H1 (cell line): Measurements from ENCODE around the gene INTU. TPM values are rescaled to one million over a fixed set of nuclear protein-coding genes. Genes with fewer than 3 reads are reported as not detected.

ENCODE experiments used
- BCL11A ChIP-seq, 2 experiments: IDR thresholded peaks; one replicate each; pipeline ENCODE4 v1.6.1; 2011; ENCODE audit warnings: low read depth in 2 of 2, low read length in 2 of 2, mild to moderate bottlenecking in 2 of 2
- EGR1 ChIP-seq: IDR thresholded peaks from 2 replicates; pipeline ENCODE4 v1.6.1; 2011; ENCODE audit warnings: low read depth, low read length, borderline replicate concordance
- EP300 ChIP-seq, 2 experiments: IDR thresholded peaks; 1 replicate in 1 of 2; 2 replicates in 1 of 2; pipeline ENCODE4 v1.6.1; 2011 to 2012; ENCODE audit warnings: low read depth in 2 of 2, low read length in 2 of 2, mild to moderate bottlenecking in 2 of 2, borderline replicate concordance in 1 of 2, inconsistent platforms in 1 of 2, moderate library complexity in 1 of 2
- HDAC2 ChIP-seq, 2 experiments: fragments of 300-600 bp in 1 of 2; sonication (generic) in 1 of 2; IDR thresholded peaks; 2 replicates each; pipeline ENCODE4 v1.6.1; 2011 to 2012; ENCODE audit warnings: low read depth in 2 of 2, low read length in 2 of 2, mild to moderate bottlenecking in 2 of 2, moderate library complexity in 2 of 2, borderline replicate concordance in 1 of 2, inconsistent platforms in 1 of 2
- JUN ChIP-seq: IDR thresholded peaks from 2 replicates; pipeline ENCODE4 v1.6.1; 2011; ENCODE audit warnings: low read depth, mild to moderate bottlenecking, improper control_type of control experiment, low read length
- KDM4A ChIP-seq: IDR thresholded peaks from one replicate; pipeline ENCODE4 v1.7.1; 2012; ENCODE audit warnings: low read depth, mild to moderate bottlenecking, moderate library complexity, low read length, inconsistent platforms; ENCODE audit not compliant: severe bottlenecking
- NANOG ChIP-seq: IDR thresholded peaks from 2 replicates; pipeline ENCODE4 v1.6.1; 2011; ENCODE audit warnings: low read length, low read depth, mild to moderate bottlenecking, inconsistent platforms; ENCODE audit not compliant: insufficient read depth, poor library complexity, severe bottlenecking
- POLR2A ChIP-seq, 2 experiments: IDR thresholded peaks; 1 replicate in 1 of 2; 2 replicates in 1 of 2; pipeline ENCODE4 v1.6.1; 2011; ENCODE audit warnings: low read depth in 2 of 2, low read length in 2 of 2, mild to moderate bottlenecking in 2 of 2; ENCODE audit errors: control extremely low read depth in 1 of 2
- RXRA ChIP-seq: IDR thresholded peaks from 2 replicates; pipeline ENCODE4 v1.6.1; 2011; ENCODE audit warnings: low read depth, mild to moderate bottlenecking, low read length, moderate library complexity; ENCODE audit not compliant: insufficient read depth
- SAP30 ChIP-seq: fragments of 300-600 bp; sonication (generic); IDR thresholded peaks from 2 replicates; pipeline ENCODE4 v1.7.1; 2012; ENCODE audit warnings: low read length, moderate library complexity, mild to moderate bottlenecking, inconsistent platforms; ENCODE audit not compliant: insufficient read depth, insufficient replicate concordance
- SP1 ChIP-seq: IDR thresholded peaks from 2 replicates; pipeline ENCODE4 v1.6.1; 2011; ENCODE audit warnings: low read depth, low read length
- SP2 ChIP-seq: IDR thresholded peaks from 2 replicates; pipeline ENCODE4 v1.6.1; 2012; ENCODE audit warnings: mild to moderate bottlenecking, low read length, inconsistent platforms
- TBP ChIP-seq: IDR thresholded peaks from 2 replicates; pipeline ENCODE4 v1.6.1; 2011; ENCODE audit warnings: low read depth, low read length, improper control_type of control experiment
- TEAD4 ChIP-seq: IDR thresholded peaks from 2 replicates; pipeline ENCODE4 v1.6.1; 2012; ENCODE audit warnings: low read depth, low read length, inconsistent platforms, mixed read lengths
- polyA plus RNA-seq, 7 experiments: library from polyadenylated mRNA; depleted of rRNA in 3 of 7; stranded (reverse) in 5 of 7; unstranded in 2 of 7; fragments of >200 nt in 5 of 7; fragments of 200-250 nt in 2 of 7; gene quantifications; 1 replicate in 5 of 7; 2 replicates in 1 of 7; 4 replicates in 1 of 7; pipeline versions ENCODE4 v1.2.1 to v1.2.3, GENCODE V29; 2011 to 2013; ENCODE audit warnings: missing spikeins in 2 of 7, mixed read lengths in 2 of 7
- total RNA-seq: library from RNA; stranded (reverse); fragmentation: NEBNext Ultra II Directional; extraction: Animal tissue kit (Norgen Biotek cat#: 25700); gene quantifications from 2 replicates; pipeline ENCODE4 v1.2.1, GENCODE V29; 2021
- TF ChIP-seq, protein P1 (sequence below), 3 experiments: IDR thresholded peaks; 1 replicate in 2 of 3; 2 replicates in 1 of 3; pipeline versions ENCODE4 v1.5.1 to v1.6.1; 2011; ENCODE audit warnings: low read length in 3 of 3, mild to moderate bottlenecking in 3 of 3, inconsistent platforms in 2 of 3, low read depth in 1 of 3, moderate library complexity in 1 of 3; ENCODE audit not compliant: insufficient read depth in 1 of 3; ENCODE audit errors: control extremely low read depth in 1 of 3
- TF ChIP-seq, protein P2 (sequence below): IDR thresholded peaks from 2 replicates; pipeline ENCODE4 v1.6.1; 2012; ENCODE audit warnings: inconsistent platforms

INTU gene
- total and polyA plus RNA-seq, 2 of the 8 experiments (the other 6 are each of a cell fraction or from before 2014, with no cell fraction given), result 6.0 to 15.1 TPM

DNA sequence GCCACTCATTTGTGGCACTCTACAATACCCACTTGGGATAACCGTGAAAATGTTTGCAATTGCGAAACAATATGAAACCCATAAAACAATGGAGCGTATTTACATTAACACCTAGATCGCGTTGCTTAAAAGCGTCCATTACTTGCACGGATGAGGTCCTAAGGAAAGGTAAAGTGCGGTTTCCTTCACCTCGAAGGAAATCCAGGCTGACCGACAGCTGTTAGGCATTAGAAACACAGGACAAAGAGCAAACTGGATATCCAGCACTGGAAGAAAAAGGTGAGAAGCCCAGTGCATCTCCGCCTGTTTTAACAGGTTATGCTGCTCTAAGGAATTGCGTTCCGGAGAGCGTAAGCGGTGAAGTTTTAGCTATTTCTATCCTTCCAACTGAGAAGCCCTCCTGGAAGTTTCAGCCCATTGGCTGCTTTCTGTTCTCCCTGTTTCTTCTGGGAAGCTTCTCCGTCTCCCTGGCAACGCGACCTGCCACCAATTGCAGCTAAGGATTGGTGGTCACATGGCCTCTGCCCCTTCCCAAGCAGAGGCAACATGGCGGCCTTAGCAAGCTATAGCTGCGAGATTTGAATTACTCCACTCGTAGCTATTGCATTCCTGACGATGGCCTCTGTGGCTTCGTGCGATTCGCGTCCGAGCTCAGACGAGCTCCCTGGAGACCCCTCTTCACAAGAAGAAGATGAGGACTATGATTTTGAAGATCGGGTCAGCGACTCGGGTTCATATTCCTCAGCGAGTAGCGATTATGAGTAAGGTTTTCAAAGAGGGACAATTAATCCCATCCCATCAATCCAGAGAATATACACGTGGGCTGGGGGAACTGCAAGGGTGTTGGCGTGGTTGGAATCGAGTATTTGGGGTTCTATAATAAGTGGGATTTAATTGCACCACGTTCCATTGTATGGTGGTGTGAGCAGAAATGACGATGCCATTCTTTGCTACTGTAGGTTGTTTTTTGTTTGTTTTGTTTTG is at the start of gene INTU (continued):
- TF ChIP-seq, protein P1, sequence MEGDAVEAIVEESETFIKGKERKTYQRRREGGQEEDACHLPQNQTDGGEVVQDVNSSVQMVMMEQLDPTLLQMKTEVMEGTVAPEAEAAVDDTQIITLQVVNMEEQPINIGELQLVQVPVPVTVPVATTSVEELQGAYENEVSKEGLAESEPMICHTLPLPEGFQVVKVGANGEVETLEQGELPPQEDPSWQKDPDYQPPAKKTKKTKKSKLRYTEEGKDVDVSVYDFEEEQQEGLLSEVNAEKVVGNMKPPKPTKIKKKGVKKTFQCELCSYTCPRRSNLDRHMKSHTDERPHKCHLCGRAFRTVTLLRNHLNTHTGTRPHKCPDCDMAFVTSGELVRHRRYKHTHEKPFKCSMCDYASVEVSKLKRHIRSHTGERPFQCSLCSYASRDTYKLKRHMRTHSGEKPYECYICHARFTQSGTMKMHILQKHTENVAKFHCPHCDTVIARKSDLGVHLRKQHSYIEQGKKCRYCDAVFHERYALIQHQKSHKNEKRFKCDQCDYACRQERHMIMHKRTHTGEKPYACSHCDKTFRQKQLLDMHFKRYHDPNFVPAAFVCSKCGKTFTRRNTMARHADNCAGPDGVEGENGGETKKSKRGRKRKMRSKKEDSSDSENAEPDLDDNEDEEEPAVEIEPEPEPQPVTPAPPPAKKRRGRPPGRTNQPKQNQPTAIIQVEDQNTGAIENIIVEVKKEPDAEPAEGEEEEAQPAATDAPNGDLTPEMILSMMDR (IDR thresholded peaks at IDR 0.05; ENCODE audit: control extremely low read depth in 1 of 3, insufficient read depth in 1 of 3, low read depth in 1 of 3, low read length in 3 of 3), result no peak
- peak in 1 of 2 experiments; percentile 82; a peak in 1 of 4 replicates for TF ChIP-seq HDAC2 (IDR thresholded peaks at IDR 0.05; ENCODE audit: borderline replicate concordance in 1 of 2, low read depth in 2 of 2, low read length in 2 of 2)
- peak; percentile 53; the same call in 1 of the 2 replicates for TF ChIP-seq SP1
- TF ChIP-seq SP2, result no peak
- TF ChIP-seq JUN, result no peak
- TF ChIP-seq, protein P2, sequence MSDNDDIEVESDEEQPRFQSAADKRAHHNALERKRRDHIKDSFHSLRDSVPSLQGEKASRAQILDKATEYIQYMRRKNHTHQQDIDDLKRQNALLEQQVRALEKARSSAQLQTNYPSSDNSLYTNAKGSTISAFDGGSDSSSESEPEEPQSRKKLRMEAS, result no peak
- no peak for TF ChIP-seq EGR1
- peak; percentile 76 for TF ChIP-seq TBP
- no peak for TF ChIP-seq RXRA
- TF ChIP-seq POLR2A (IDR thresholded peaks at IDR 0.05; ENCODE audit: control extremely low read depth in 1 of 2, low read depth in 2 of 2, low read length in 2 of 2), result peak; percentile 60 to 83
- TF ChIP-seq BCL11A (IDR thresholded peaks at IDR 0.05; ENCODE audit: low read depth in 2 of 2, low read length in 2 of 2), result no peak
- peak; percentile 38; the same call in 1 of the 2 replicates for TF ChIP-seq TEAD4
- TF ChIP-seq SAP30, result peak; percentile 76
- no peak for TF ChIP-seq NANOG
- no peak for TF ChIP-seq EP300 (IDR thresholded peaks at IDR 0.05; ENCODE audit: borderline replicate concordance in 1 of 2, low read depth in 2 of 2, low read length in 2 of 2)
- TF ChIP-seq KDM4A, result peak; percentile 44
